HG03439 (cell line): ENCODE results near the gene HDAC9.
A peak's percentile ranks its signal among the peaks of the same experiment; 100 is the strongest.

ENCODE experiments used
- ATAC-seq: cut with Tn5 transposase; IDR thresholded peaks from one replicate; pipeline ENCODE4 v1.9.1; 2021; ENCODE audit warnings: mild to moderate bottlenecking, moderate library complexity; ENCODE audit not compliant: unreplicated experiment

The HDAC9 gene

DNA sequence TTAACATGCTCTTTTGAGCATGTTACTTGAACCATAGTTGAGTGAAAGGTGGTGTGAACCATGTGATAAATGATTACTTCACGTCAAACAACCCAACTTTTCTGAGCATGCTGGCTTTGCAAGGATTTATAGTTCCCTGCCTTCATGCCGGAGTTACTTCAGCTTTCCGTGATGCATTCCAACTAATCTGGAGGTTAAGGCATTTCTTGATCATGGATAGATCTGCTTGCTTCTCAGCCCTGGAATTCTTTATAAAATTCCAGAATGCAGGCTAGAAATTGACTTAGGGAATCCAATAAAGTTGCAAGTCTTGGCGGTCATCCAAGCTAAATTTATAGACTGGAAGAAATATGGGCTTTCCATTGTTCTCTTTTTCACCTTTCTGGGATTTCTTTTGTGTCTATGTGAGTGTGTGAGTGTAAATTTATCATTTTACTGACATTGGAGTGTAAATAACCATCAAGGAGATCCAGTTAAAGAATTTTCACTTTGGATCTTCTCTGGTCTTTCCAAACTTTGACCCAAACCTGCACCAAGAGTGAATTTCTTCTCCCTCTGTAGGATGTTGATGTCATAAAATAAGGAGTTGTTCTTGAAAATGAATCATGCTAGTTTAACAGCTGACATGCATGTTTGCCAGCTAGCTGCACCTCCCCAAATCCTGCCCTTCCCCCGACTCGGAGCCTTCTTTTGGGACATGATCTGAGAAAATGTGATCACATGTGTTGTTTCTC lies 332.9 kb downstream of the HDAC9 start:
- ATAC-seq: no peak

- no peak for ATAC-seq
Measured at GRCh38 chr7:18828994-18829857, 333.7 kb downstream of the HDAC9 start.

GRCh38 chr7:18829858-18830285 lies 334.3 kb downstream of the HDAC9 start:
- no peak for ATAC-seq

- no peak for ATAC-seq
Measured at GRCh38 chr7:18831419-18831818, 335.9 kb downstream of the HDAC9 start.

DNA sequence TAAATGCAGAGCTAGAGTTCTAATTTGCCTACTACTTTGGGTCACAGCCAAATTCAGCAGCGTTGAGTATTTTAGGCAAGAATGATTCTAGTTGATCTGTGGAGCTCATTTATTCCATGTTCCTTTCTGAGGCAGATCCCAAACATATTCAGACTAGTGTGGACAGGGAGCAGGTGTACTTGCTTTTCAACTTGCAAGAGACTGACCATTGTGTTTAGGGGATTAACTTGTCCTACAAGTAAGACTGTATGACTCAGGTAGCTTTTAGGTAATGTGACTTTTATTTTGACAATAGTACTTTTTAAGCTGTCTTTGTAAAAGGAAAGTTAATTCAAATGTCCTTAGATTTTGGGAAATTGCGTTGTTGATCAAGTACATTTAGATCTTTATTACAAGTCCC lies 336.4 kb downstream of the HDAC9 start:
- ATAC-seq: no peak

GRCh38 chr7:18834577-18834976 lies 339.0 kb downstream of the HDAC9 start:
- no peak for ATAC-seq

DNA sequence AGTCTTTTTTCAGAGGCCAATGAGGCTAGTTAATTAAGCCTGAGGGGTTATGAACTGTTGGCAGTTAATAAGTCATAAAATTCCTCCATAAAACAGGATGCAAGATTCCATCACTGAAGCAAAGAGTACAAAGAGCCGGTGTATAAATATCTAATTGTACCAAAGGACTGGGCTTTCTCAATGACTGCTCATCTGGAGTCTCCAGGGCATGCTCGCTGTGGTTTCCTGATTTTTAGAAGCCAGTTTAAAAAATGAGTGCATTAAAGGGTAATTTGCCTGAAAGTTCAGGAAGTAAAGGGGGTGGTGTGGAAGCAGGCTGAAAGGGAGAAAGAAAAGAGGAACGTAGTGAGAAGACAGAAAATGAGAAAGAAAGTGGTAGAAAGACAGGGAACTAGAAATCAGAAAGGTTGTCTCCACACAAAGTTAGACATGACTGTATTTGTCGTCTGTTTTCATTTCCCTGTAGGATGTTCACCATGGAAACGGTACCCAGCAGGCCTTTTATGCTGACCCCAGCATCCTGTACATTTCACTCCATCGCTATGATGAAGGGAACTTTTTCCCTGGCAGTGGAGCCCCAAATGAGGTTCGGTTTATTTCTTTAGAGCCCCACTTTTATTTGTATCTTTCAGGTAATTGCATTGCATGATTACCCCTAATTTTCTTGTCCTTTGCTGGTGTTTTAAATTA lies 339.6 kb downstream of the HDAC9 start:
- no peak for ATAC-seq

GRCh38 chr7:18843979-18844378 lies 348.4 kb downstream of the HDAC9 start:
- ATAC-seq: no peak

DNA sequence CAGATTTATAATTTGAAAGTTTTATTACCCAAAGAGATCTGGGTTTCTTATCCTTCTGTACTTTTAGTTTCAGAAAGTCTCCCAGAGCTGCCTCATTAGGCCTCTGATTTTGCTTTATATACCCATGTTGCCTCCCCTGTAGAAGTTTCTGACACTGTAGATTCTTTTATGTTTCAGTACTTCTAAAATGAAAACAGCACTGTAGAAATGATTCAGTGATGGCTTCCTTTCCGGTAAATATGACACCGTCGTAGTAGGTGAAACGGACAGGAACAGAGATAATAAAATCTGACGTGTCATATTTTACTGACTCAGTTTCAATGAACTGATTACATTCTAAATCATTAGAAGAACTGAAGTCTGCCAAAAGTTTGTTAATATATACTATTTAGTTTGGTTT lies 349.2 kb downstream of the HDAC9 start:
- no peak for ATAC-seq

- no peak for ATAC-seq
Measured at GRCh38 chr7:18845700-18846099, 350.2 kb downstream of the HDAC9 start.

- ATAC-seq: no peak
Measured at GRCh38 chr7:18846765-18847215, 351.2 kb downstream of the HDAC9 start.

- no peak for ATAC-seq
Measured at GRCh38 chr7:18849130-18849529, 353.6 kb downstream of the HDAC9 start.

DNA sequence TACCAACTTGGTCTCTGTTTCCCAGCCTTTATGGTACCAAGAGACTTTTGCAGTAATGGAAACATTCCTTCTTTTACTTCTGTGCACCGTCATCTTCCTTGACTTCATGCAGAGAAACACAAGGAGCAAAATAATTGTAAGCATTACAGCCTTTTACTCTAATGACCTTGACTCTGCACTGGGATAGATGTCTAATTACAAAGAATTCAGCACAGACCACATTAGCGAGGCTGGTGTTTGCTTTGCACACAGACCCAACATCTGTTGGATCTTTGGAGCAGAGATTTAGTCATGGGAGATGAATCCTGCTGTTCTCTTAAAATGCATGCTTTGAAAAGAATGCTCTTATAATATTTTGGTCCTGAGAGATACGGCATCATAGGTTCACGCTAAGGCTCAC lies 360.2 kb downstream of the HDAC9 start:
- no peak for ATAC-seq

DNA sequence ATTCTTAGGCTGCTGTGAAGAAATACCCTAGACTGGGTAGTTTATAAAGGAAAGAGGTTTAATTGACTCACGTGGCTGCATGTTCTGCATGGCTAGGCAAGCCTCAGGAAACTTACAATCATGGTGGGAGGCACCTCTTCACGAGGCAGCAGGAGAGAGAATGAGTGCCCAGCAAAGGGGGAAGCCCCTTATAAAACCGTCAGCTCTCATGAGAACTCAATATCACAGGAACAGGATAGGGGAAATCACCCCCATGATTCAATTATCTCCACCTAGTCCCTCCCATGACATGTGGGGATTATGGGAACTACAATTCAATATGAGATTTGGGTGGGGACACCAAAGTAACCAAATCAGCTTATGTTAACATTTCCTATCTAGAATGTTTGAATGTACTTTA lies 362.7 kb downstream of the HDAC9 start:
- ATAC-seq: no peak

GRCh38 chr7:18859318-18859717 lies 363.8 kb downstream of the HDAC9 start:
- ATAC-seq: no peak

DNA sequence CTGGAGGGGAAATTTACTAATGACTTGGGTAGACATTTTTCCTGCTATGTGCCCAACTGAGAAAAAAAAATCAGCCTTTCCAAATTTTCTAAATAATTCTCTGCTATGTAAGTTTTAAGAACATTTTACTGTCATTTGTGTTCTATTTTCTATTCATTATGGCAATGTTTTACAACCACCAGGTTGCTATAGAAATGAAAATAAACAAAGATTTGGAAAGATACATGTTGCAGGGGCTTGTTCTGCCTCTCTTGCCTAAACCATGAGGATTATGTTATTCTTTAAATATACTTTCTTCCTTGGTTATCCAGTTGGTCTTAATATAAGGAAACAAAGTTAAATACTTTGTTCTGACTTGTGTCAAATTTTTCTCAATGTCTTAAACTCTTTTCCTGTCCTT lies 364.7 kb downstream of the HDAC9 start:
- no peak for ATAC-seq

DNA sequence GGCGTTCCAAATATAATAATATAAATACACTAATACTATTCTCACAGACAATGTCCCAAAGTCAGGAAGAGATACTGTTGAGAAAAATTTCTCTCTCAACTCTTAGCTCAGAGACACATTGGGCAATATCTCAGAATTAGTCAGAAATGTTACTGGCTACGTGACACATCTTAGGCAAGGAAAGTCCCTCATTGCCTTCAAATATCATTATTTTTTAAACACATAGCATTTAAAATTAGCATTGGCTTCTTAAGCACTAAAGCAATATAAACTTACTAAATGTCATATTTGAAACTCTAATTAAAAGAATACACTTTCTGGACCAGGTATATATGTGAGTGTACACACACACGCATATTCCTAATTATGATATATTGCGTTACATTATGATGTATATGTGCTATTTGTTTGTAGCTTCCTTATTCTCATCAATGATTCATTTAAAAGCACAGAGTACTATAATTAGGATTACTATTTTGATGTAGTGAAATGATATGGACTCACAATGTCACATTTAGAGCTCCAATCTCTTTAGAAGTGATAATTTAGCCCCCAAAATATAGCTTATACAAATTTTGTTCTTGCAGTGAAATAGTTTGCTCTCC lies 366.1 kb downstream of the HDAC9 start:
- ATAC-seq: peak; percentile 94

DNA sequence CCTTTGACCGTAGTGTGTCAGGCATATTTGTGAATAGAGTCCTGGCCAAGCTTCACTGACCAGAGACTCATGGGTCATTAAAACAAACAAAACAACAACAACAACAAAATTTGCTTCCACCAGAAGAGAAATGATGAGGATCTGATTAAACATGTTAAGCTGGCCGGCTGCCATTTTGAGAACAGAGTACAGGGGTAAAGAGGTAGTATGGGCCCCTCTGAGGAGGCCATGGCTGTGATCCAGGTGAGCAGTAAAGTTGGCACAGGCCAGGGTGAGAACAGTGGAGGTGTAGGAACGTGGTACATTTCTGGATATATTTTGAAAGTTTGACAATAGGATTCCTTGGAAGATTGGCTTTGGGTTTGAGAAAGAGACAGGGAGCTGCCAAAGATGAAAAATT lies 369.4 kb downstream of the HDAC9 start:
- ATAC-seq: no peak

DNA sequence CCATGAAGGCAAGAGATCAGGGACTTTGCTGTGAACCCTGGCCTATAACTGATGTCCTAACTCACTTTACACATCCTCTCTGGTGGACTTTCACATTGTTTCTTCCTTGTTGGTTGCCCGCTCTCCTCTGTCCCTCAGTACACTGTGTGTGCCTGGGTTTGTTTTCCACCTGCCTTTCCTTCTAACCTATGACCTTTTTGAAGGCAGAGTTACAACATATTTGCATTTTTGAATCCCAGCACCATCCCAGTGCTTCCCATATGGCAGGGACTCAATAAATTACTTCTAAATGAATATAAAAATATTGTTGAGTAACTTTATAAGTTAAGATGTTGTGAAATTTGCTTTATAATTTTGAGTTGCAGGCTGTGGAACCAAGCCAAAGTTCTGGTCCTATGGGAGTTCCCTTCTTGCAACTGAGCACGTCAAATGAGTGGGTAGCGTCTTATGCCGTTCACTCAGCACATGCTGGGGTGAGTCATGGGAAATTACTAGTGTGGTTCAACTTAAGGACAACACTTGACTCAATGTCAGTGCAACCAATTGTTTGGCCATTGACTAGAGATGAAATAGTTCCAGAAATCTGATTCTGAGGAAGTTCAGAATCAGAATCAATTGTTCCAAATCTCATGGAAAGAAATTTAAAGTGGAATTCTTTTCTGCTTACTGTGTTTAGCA lies 370.9 kb downstream of the HDAC9 start:
- peak; percentile 82 for ATAC-seq

GRCh38 chr7:18872344-18872743 lies 376.8 kb downstream of the HDAC9 start:
- no peak for ATAC-seq
